ENCODE measurements around the gene ITGA8.
"Not testable (repeated sequence)": the region's sequence is repeated elsewhere in the genome, so short reads cannot be mapped to it uniquely, and the experiment has no call there.

The ITGA8 gene

DNA sequence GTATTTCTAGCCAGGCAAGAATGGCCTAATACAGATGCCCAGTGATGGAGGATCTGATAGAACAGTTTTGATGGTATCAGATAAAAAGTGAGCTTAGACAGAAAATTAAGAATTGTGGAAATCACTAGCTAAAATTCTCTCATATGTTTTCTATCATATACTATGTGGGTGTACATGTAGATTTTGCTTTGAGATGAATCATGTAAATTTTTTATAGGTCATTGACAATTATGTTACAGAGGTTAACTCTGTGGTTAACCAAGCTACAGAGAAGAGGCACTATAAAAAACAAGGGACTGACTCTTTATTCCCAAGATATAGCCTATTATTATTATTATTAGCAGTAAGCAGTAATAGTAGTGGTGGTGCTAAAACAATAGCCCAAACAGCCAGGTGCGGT is 156.5 kb downstream of the ITGA8 start:
- Mint-ChIP-seq H3K27me3 (ENCODE audit: low read depth) (peaks cover 3% of the 10 kb centered on the region), H3K4me1 (ENCODE audit: low read depth) (no peaks in the 10 kb centered on the region), H3K4me3 (no peak overlapping the region), H3K9me3 (no peaks in the 10 kb centered on the region), H3K36me3 (ENCODE audit: low read depth) (no peaks in the 10 kb centered on the region), H3K27ac (no peak overlapping the region)
- no peak for DNase-seq (ENCODE audit: low spot score)

DNA sequence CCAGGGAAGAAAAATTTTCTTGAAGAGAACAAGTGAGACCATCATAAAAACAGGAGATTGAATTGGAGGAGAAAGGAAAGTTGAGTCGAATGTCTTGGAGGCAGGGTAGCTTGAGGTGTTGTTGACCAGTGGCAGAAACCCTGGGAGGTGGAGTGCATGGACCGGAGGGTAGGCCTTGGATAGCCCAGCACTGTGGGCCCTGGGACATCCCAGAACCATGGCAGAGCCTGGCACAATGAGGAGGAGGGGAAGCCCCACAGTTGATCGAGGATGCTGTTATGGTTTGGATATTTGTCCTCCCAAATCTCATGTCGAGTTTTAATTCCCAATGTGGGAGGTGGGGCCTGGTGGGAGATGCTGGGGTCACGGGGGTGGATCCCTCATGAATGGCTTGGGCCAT is 157.1 kb downstream of the ITGA8 start:
- H3K9me3 Mint-ChIP-seq, result no peaks in the 10 kb centered on the region
- no peak overlapping the region for H3K4me3 Mint-ChIP-seq
- no peak for DNase-seq (ENCODE audit: low spot score)
- H3K36me3 Mint-ChIP-seq (ENCODE audit: low read depth), result no peaks in the 10 kb centered on the region
- no peaks in the 10 kb centered on the region for H3K4me1 Mint-ChIP-seq (ENCODE audit: low read depth)
- H3K27me3 Mint-ChIP-seq (ENCODE audit: low read depth), result peaks cover 3% of the 10 kb centered on the region
- no peak overlapping the region for H3K27ac Mint-ChIP-seq

DNA sequence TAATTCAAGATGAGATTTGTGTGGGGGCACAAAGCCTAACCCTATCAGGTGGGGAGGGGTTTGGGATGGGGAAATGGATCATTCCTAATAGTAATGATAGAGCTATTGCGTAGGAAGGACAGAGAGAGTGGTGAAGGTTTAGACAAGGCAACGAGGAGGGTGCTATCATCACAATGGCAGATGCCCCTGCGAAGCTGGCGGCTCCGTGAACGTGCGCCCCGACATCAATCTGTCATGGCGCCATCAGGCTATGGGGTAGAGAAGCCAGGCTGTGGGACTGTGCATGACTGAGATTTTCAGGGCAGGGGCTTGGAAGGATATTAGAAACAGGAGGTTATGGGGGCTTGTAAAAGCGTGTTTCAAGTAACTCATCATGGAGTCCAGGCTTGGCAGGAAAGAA is 157.6 kb downstream of the ITGA8 start:
- no peaks in the 10 kb centered on the region for H3K36me3 Mint-ChIP-seq (ENCODE audit: low read depth)
- no peaks in the 10 kb centered on the region for H3K9me3 Mint-ChIP-seq
- H3K27me3 Mint-ChIP-seq (ENCODE audit: low read depth), result peaks cover 3% of the 10 kb centered on the region
- H3K27ac Mint-ChIP-seq, result no peak overlapping the region
- no peaks in the 10 kb centered on the region for H3K4me1 Mint-ChIP-seq (ENCODE audit: low read depth)
- H3K4me3 Mint-ChIP-seq, result no peak overlapping the region
- DNase-seq (ENCODE audit: low spot score), result no peak

DNA sequence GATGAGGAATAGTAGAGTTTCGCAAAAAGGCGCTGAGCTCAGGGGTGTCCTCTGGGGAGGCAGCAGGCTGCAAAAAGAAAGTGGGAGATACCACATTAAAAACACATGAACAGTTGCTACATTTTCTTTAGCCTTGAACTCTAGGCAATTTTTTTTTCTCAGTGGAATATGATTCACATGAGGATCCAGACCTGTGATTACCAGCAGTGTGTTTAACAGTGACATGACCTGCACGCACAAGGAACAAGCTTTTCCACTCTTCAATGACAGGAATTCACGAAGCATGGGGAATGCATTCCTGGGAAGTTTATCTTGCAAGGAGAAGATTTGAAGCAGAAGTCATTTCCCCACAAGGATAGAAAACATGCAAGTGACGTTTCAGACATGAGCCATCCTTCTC is 161.6 kb downstream of the ITGA8 start:
- Mint-ChIP-seq H3K27me3 (ENCODE audit: low read depth) (peaks cover 2% of the 10 kb centered on the region), H3K27ac (no peak overlapping the region), H3K4me1 (ENCODE audit: low read depth) (no peaks in the 10 kb centered on the region), H3K9me3 (no peaks in the 10 kb centered on the region), H3K36me3 (ENCODE audit: low read depth) (no peaks in the 10 kb centered on the region), H3K4me3 (no peak overlapping the region)
- no peak for DNase-seq (ENCODE audit: low spot score)

DNA sequence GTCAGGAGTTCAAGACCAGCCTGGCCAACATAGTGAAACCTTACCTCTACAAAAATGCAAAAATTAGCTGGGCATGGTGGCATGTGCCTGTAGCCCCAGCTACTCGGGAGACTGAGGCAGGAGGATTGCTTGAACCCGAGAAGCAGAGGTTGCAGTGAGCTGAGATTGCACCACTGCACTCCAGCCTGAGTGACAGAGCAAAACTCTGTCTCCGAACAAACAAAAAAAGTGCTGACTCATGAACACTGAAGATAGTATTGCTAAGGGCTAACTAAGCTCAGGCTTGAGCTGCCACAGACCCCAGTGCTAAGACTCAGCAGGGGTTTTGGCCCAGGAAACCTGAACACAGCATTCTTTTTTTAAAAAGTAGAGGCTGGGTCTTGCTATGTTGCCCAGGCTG is 162.6 kb downstream of the ITGA8 start:
- not testable (repeated sequence) for DNase-seq (ENCODE audit: low spot score); H3K4me1 Mint-ChIP-seq (ENCODE audit: low read depth); H3K27me3 Mint-ChIP-seq (ENCODE audit: low read depth); H3K9me3 Mint-ChIP-seq; H3K36me3 Mint-ChIP-seq (ENCODE audit: low read depth); H3K4me3 Mint-ChIP-seq; H3K27ac Mint-ChIP-seq

DNA sequence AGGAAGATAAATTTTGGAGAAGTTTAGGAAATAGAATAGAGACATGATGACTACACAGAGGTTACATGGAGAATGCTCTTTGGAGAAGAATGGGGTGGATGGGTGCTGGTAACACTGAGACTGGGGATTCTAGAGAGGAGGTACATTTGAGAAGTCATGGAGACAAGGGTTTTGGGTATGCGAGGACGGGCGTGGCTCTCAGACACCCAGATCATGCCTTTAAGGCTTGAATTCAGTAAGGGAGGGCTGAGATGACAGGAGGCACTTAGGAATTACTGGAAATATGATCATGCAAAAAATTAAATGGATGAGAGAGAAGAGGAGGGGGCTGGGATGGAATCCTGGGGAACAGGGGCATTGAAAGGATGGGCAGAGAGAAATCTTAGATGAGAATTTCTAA is 168.8 kb downstream of the ITGA8 start:
- no peaks in the 10 kb centered on the region for H3K36me3 Mint-ChIP-seq (ENCODE audit: low read depth)
- peaks cover 3% of the 10 kb centered on the region for H3K27me3 Mint-ChIP-seq (ENCODE audit: low read depth)
- no peak for DNase-seq (ENCODE audit: low spot score)
- no peak overlapping the region for H3K27ac Mint-ChIP-seq
- H3K9me3 Mint-ChIP-seq, result no peaks in the 10 kb centered on the region
- H3K4me1 Mint-ChIP-seq (ENCODE audit: low read depth), result no peaks in the 10 kb centered on the region
- H3K4me3 Mint-ChIP-seq, result no peak overlapping the region

DNA sequence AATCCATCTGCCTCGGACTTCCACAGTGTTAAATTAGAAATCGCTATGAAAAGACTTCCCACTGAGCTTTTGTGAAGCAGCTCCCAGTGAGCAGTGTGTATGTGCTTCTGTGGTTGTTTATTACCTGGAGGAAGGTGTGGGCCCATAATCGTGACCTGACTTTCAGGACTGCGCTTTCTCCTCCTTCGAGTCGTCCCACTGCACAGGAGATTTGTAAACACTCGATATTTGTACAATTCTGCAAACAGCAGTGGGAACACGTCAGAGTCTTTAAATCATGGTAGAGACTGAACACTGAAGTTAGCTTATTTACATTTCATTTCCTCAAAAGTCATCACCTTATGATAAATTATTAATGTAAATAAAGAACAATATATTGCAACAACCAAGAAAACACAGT is 171.4 kb downstream of the ITGA8 start:
- H3K36me3 Mint-ChIP-seq (ENCODE audit: low read depth), result no peaks in the 10 kb centered on the region
- no peaks in the 10 kb centered on the region for H3K9me3 Mint-ChIP-seq
- no peak overlapping the region for H3K4me3 Mint-ChIP-seq
- peaks cover 4% of the 10 kb centered on the region for H3K27me3 Mint-ChIP-seq (ENCODE audit: low read depth)
- H3K27ac Mint-ChIP-seq, result no peak overlapping the region
- no peak for DNase-seq (ENCODE audit: low spot score)
- no peaks in the 10 kb centered on the region for H3K4me1 Mint-ChIP-seq (ENCODE audit: low read depth)

DNA sequence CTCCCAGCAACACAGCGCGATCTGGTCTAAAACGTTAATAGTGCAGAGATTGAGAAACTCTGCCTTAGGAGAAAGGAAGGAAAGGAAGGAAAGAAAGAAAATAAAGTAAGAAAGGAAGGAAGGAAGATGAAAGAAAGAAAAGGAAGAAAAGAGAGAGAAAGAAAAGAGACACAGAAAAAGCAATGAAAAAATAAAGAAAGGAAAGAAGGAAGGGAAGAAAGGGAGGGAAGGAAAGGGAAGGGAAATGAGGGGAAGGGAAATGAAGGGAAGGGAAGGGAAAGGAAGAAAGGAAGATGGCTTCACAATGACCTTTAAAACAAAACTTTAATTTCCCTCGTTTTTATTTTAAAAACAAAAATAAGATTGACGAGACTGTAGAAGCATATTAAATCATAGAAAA is 173.1 kb downstream of the ITGA8 start:
- no peak overlapping the region for H3K4me3 Mint-ChIP-seq
- no peaks in the 10 kb centered on the region for H3K36me3 Mint-ChIP-seq (ENCODE audit: low read depth)
- H3K4me1 Mint-ChIP-seq (ENCODE audit: low read depth), result no peaks in the 10 kb centered on the region
- H3K27me3 Mint-ChIP-seq (ENCODE audit: low read depth), result peaks cover 6% of the 10 kb centered on the region
- no peak for DNase-seq (ENCODE audit: low spot score)
- H3K9me3 Mint-ChIP-seq, result no peaks in the 10 kb centered on the region
- H3K27ac Mint-ChIP-seq, result no peak overlapping the region

DNA sequence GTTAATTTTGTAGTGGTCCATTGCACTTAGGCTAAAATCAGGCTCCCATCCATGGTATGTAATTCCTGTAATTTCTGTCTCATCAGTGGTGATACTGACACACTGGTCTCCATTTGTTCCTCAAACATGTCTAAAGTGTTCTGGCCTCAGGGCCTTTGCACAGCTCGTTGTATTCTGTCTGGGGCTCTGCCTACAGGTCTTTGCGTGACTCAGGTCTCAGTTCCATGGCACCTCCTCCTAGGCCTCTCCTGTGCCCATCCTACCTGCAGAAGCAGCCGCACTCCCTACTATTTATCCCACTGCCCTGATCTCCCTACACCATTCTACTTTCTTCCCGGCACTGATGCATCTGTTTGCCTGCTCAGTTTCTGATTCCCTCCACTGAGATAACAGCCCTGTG is 173.8 kb downstream of the ITGA8 start:
- no peak overlapping the region for H3K27ac Mint-ChIP-seq
- H3K27me3 Mint-ChIP-seq (ENCODE audit: low read depth), result peaks cover 6% of the 10 kb centered on the region
- DNase-seq (ENCODE audit: low spot score), result no peak
- H3K9me3 Mint-ChIP-seq, result no peaks in the 10 kb centered on the region
- H3K4me1 Mint-ChIP-seq (ENCODE audit: low read depth), result no peaks in the 10 kb centered on the region
- H3K4me3 Mint-ChIP-seq, result no peak overlapping the region
- H3K36me3 Mint-ChIP-seq (ENCODE audit: low read depth), result no peaks in the 10 kb centered on the region

DNA sequence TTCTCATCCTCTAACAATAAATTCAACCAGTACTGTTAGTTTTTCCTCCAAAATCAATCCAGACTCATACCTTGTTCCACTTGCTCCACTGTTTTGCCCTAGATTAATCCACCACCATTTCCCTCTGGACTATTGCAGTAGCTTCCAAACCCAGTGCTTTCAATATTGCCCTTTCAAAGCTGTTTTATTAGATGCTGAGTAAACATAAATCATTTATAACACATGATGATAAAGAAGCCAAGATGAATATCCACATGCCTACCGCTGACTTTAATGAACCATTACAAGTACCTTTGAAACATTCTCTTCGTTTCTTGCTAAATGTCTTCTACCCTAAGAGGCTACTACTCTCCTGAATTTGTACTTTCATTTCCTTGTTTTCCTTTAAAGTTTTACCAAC is 174.5 kb downstream of the ITGA8 start:
- Mint-ChIP-seq H3K4me3 (no peak overlapping the region), H3K4me1 (ENCODE audit: low read depth) (no peaks in the 10 kb centered on the region), H3K36me3 (ENCODE audit: low read depth) (no peaks in the 10 kb centered on the region), H3K27ac (no peak overlapping the region), H3K27me3 (ENCODE audit: low read depth) (peaks cover 6% of the 10 kb centered on the region), H3K9me3 (no peaks in the 10 kb centered on the region)
- no peak for DNase-seq (ENCODE audit: low spot score)

DNA sequence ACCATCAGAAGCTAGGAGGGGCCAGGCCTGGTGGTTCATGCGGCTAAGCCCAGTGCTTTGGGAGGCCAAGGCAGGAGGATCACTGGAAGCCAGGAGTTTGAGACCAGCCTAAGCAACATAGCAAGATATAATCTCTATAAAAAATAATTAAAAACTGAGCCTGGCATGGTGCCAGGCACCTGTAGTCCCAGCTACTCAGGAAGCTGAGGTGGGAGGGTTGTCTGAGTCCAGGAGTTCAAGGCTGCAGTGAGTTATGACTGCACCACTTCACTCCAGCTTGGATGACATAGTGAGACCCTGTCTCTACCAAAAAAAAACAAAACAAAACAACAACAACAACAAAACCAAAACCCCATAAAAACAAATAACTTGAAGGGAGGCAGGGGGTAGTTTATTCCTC is 175.7 kb downstream of the ITGA8 start:
- H3K27ac Mint-ChIP-seq, result no peak overlapping the region
- no peak overlapping the region for H3K4me3 Mint-ChIP-seq
- no peaks in the 10 kb centered on the region for H3K36me3 Mint-ChIP-seq (ENCODE audit: low read depth)
- no peaks in the 10 kb centered on the region for H3K4me1 Mint-ChIP-seq (ENCODE audit: low read depth)
- H3K9me3 Mint-ChIP-seq, result no peaks in the 10 kb centered on the region
- no peak for DNase-seq (ENCODE audit: low spot score)
- H3K27me3 Mint-ChIP-seq (ENCODE audit: low read depth), result peaks cover 9% of the 10 kb centered on the region

DNA sequence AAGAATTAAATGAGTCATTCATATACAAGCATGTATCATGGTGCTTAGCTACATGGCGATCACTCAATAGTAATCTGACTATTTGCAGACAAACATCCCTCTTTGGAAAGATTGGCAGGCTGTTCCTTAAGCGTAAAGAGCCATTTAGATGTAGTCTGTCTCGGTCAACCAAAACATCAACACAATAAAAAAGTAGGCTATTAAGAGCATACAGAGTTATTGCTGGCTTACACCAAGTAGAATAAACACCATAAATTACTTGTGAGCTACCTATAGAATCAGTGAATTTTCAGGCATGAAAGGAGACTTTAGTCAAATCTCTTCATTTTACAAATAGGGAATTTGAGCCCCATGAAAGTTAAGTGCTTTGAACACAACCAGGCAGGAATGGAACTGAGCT is 176.9 kb downstream of the ITGA8 start:
- DNase-seq (ENCODE audit: low spot score), result no peak
- Mint-ChIP-seq H3K9me3 (no peaks in the 10 kb centered on the region), H3K4me1 (ENCODE audit: low read depth) (no peaks in the 10 kb centered on the region), H3K27me3 (ENCODE audit: low read depth) (peaks cover 9% of the 10 kb centered on the region), H3K27ac (no peak overlapping the region), H3K4me3 (no peak overlapping the region), H3K36me3 (ENCODE audit: low read depth) (no peaks in the 10 kb centered on the region)

DNA sequence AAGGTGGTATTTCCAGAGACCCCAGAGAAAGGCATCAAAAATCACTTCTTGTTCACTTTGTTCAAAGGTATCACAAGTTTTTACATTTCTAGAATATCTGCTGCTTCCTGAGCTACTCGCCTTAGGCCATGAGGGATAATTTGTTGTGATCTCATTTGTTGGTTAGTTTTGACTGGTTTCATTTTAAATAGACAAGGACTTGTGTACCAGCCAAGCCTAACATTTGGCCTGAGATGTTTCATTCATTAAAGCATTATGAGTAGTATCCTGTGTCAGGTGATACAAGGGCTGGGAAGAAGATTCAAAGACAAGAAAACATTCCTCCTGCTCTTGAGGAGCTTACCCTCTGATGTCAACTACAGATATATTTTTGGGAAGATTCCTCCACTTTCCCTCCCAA is 178.3 kb downstream of the ITGA8 start:
- Mint-ChIP-seq H3K4me1 (ENCODE audit: low read depth) (no peaks in the 10 kb centered on the region), H3K36me3 (ENCODE audit: low read depth) (no peaks in the 10 kb centered on the region), H3K27ac (no peak overlapping the region), H3K27me3 (ENCODE audit: low read depth) (peaks cover 9% of the 10 kb centered on the region), H3K4me3 (no peak overlapping the region), H3K9me3 (no peaks in the 10 kb centered on the region)
- DNase-seq (ENCODE audit: low spot score), result no peak

DNA sequence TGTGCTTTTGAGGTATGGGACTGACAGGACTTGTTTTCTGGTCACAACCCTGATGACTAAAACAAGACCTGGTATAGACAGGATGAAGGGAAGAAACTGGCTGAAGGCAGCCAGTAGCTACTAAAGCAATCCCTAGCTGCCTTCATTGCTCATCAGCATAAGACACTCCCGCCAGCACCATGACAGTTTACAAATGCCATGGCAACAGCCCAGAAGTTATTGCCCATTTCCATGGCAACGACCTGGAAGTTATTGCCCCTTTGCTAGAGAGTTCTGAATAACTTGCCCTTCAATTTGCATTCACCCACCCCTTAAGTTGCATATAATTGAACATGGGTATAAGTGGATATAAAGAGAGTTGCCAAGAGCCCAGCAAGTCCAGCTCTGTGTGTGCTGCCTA is 179.0 kb downstream of the ITGA8 start:
- no peaks in the 10 kb centered on the region for H3K36me3 Mint-ChIP-seq (ENCODE audit: low read depth)
- DNase-seq (ENCODE audit: low spot score), result no peak

DNA sequence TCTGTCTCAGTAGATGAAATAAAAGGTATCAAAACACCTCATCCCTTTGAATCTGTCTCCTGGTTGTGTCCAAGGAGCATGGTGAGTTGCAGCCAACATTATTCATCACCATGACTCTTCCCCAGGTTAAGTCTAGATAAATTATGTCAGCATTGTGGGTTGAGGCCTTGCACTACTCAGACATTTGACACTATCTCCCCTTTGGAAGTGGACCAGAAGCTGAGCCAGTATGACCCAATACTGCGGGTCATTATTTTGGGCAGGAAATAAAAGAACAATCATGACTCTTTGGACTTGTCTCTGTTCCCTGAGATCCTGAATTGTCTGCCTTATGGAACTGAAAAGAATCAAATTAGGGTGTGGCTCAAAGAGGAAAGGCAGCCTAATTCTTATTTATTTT is 180.5 kb downstream of the ITGA8 start:
- H3K9me3 Mint-ChIP-seq, result no peaks in the 10 kb centered on the region
- no peak overlapping the region for H3K4me3 Mint-ChIP-seq
- no peak for DNase-seq (ENCODE audit: low spot score)
- peaks cover 9% of the 10 kb centered on the region for H3K27me3 Mint-ChIP-seq (ENCODE audit: low read depth)
- H3K27ac Mint-ChIP-seq, result no peak overlapping the region
- no peaks in the 10 kb centered on the region for H3K36me3 Mint-ChIP-seq (ENCODE audit: low read depth)
- H3K4me1 Mint-ChIP-seq (ENCODE audit: low read depth), result no peaks in the 10 kb centered on the region

More for the DNA sequence above, 179.0 kb downstream of the ITGA8 start:
- H3K9me3 Mint-ChIP-seq, result no peaks in the 10 kb centered on the region
- no peak overlapping the region for H3K27ac Mint-ChIP-seq
- H3K4me1 Mint-ChIP-seq (ENCODE audit: low read depth), result no peaks in the 10 kb centered on the region
- peaks cover 9% of the 10 kb centered on the region for H3K27me3 Mint-ChIP-seq (ENCODE audit: low read depth)
- no peak overlapping the region for H3K4me3 Mint-ChIP-seq
